HG02840 (cell line): Measurements from ENCODE around the gene GPR162.

Source experiments
- ATAC-seq: cut with Tn5 transposase; IDR thresholded peaks from one replicate; pipeline ENCODE4 v1.9.1; 2021; ENCODE audit warnings: mild to moderate bottlenecking, moderate library complexity, moderate number of reproducible peaks; ENCODE audit not compliant: unreplicated experiment, low FRiP score

The GPR162 gene

GRCh38 chr12:6821591-6822425 lies at the start of gene GPR162:
Gene GPR162, plus strand, starts transcription at chr12:6821821. Its CDS starts 2,078 bp downstream, at chr12:6823899.
- ATAC-seq: no peak

GRCh38 chr12:6772331-6772695 lies 49.3 kb upstream of the GPR162 start, which contains the start of gene LAG3:
Gene LAG3, plus strand, starts transcription at chr12:6772520. Its CDS starts 333 bp downstream, at chr12:6772853.
- no peak for ATAC-seq

- ATAC-seq: no peak
Measured at GRCh38 chr12:6772726-6773589, 48.7 kb upstream of the GPR162 start.

GRCh38 chr12:6773590-6774351 lies 47.9 kb upstream of the GPR162 start:
- no peak for ATAC-seq

GRCh38 chr12:6774499-6775062 lies 47.0 kb upstream of the GPR162 start:
- ATAC-seq: no peak

GRCh38 chr12:6775185-6776174 lies 46.1 kb upstream of the GPR162 start:
- no peak for ATAC-seq

- ATAC-seq: no peak
Measured at GRCh38 chr12:6777386-6777785, 44.2 kb upstream of the GPR162 start.

GRCh38 chr12:6778217-6778573 lies 43.4 kb upstream of the GPR162 start:
- no peak for ATAC-seq

GRCh38 chr12:6778574-6779550 lies 42.8 kb upstream of the GPR162 start:
- no peak for ATAC-seq

- no peak for ATAC-seq
Measured at GRCh38 chr12:6779708-6780432, 41.8 kb upstream of the GPR162 start.

GRCh38 chr12:6780573-6780972 lies 41.0 kb upstream of the GPR162 start:
- ATAC-seq: no peak

GRCh38 chr12:6782119-6782518 lies 39.5 kb upstream of the GPR162 start:
- ATAC-seq: no peak

GRCh38 chr12:6782850-6783566 lies 38.6 kb upstream of the GPR162 start:
- ATAC-seq: no peak

- ATAC-seq: no peak
Measured at GRCh38 chr12:6783828-6784227, 37.8 kb upstream of the GPR162 start.

GRCh38 chr12:6784296-6784695 lies 37.3 kb upstream of the GPR162 start:
- ATAC-seq: no peak

- no peak for ATAC-seq
Measured at GRCh38 chr12:6784761-6785160, 36.9 kb upstream of the GPR162 start.
